ENCODE results near the gene GANC. TPM values are rescaled to one million over a fixed set of nuclear protein-coding genes. Genes with fewer than 3 reads are reported as not detected.

The GANC gene
- total RNA-seq, 2 experiments from 2014 or later, result 27.9 to 31.7 TPM

- H3K9me2 ChIP-seq (ENCODE audit: insufficient read depth, low read length), result no peaks in the 10 kb centered on the region
- peaks cover 37% of the 10 kb centered on the region for H3K4me1 ChIP-seq (ENCODE audit: insufficient read depth, low read length, poor library complexity, severe bottlenecking)
- BruUV-seq (replicated peaks), result TSS peak; percentile 77
- peak overlapping the region; percentile 94 for H2AFZ ChIP-seq (ENCODE audit: low read length)
- peaks cover 66% of the 10 kb centered on the region for H3K79me2 ChIP-seq (ENCODE audit: insufficient read depth, low read depth, low read length)
- intact Hi-C loops (cut with micrococcal nuclease; ENCODE audit: unreplicated experiment), result loop anchor here (2.0 to 10.0 kb wide), 3 partner anchors 57 to 281 kb away; no protein-coding TSS in a partner anchor
- H4K20me1 ChIP-seq (ENCODE audit: insufficient read depth, low read length), result peaks cover 16% of the 10 kb centered on the region; the same call in 1 of the 2 replicates
- peaks cover 20% of the 10 kb centered on the region for H3K36me3 ChIP-seq (ENCODE audit: insufficient read depth, low read length)
- H3K4me2 ChIP-seq (ENCODE audit: low read length), result peak overlapping the region; percentile 97
- TF ChIP-seq EZH2phosphoT487 (IDR thresholded peaks at IDR 0.05; ENCODE audit: borderline replicate concordance, low read depth, low read length), result no peak
- TF ChIP-seq CTCF (conservative IDR thresholded peaks at IDR 0.05; ENCODE audit: low read length), result no peak
- ChIA-PET CTCF (ENCODE audit: unreplicated experiment) (interaction anchor here (0.6 kb wide), 1 partner anchor 237 kb away, joined by 3 read pairs; no protein-coding TSS in a partner anchor), POLR2A (interaction anchor here (0.8 to 1.2 kb wide), 7 partner anchors 13 to 217 kb away, joined by 3 to 5 read pairs (median 3); partner anchors contain the start of gene ZNF106)
- H3K9me3 ChIP-seq (ENCODE audit: low read length), result no peaks in the 10 kb centered on the region
- peak; percentile 72 for DNase-seq (ENCODE audit: low spot score)
- H3K4me3 ChIP-seq (ENCODE audit: low read depth, low read length, poor library complexity, severe bottlenecking), result peak overlapping the region; percentile 84
- H3K27ac ChIP-seq (ENCODE audit: low read depth, low read length, poor library complexity, severe bottlenecking), result peak overlapping the region; percentile 86
These were observed 1.1 kb downstream of the GANC start for GRCh38 chr15:42273900-42274701.

GRCh38 chr15:42274702-42274989, 1.6 kb downstream of the GANC start:
- Histone ChIP-seq H3K4me2 (ENCODE audit: low read length) (peak overlapping the region; percentile 97), H3K27ac (ENCODE audit: low read depth, low read length, poor library complexity, severe bottlenecking) (peak overlapping the region; percentile 86), H3K9me3 (ENCODE audit: low read length) (no peaks in the 10 kb centered on the region), H3K4me3 (ENCODE audit: low read depth, low read length, poor library complexity, severe bottlenecking) (peak overlapping the region; percentile 84), H3K9me2 (ENCODE audit: insufficient read depth, low read length) (no peaks in the 10 kb centered on the region), H3K36me3 (ENCODE audit: insufficient read depth, low read length) (peaks cover 17% of the 10 kb centered on the region), H4K20me1 (ENCODE audit: insufficient read depth, low read length) (peaks cover 16% of the 10 kb centered on the region; the same call in 1 of the 2 replicates), H3K4me1 (ENCODE audit: insufficient read depth, low read length, poor library complexity, severe bottlenecking) (peaks cover 37% of the 10 kb centered on the region), H3K79me2 (ENCODE audit: insufficient read depth, low read depth, low read length) (peaks cover 62% of the 10 kb centered on the region), H2AFZ (ENCODE audit: low read length) (peak overlapping the region; percentile 94)
- ChIA-PET POLR2A (interaction anchor here (1.2 to 2.4 kb wide), 2 partner anchors 21 to 67 kb away, joined by 4 to 10 read pairs; partner anchors contain the start of gene VPS39), CTCF (ENCODE audit: unreplicated experiment) (no interaction called here)
- no peak for TF ChIP-seq CTCF (conservative IDR thresholded peaks at IDR 0.05; ENCODE audit: low read length)
- no peak for TF ChIP-seq EZH2phosphoT487 (IDR thresholded peaks at IDR 0.05; ENCODE audit: borderline replicate concordance, low read depth, low read length)
- intact Hi-C loops (cut with micrococcal nuclease; ENCODE audit: unreplicated experiment), result loop anchor here (5.0 to 10.0 kb wide), 2 partner anchors 57 to 280 kb away; no protein-coding TSS in a partner anchor
- BruUV-seq (replicated peaks), result no TSS peak
- DNase-seq (ENCODE audit: low spot score), result no peak
